ENCODE data around the gene ABLIM1. TPM values are rescaled to one million over a fixed set of nuclear protein-coding genes. Genes with fewer than 3 reads are reported as not detected.
A peak's percentile ranks its signal among the peaks of the same experiment; 100 is the strongest.

The ABLIM1 gene
- total RNA-seq, 1 donor from 2014 or later, result 105 TPM

- no peak overlapping the region for H3K4me3 Mint-ChIP-seq
- no peak for DNase-seq (ENCODE audit: low spot score in 2 of 2, unreplicated experiment in 2 of 2)
- peaks cover 37% of the 10 kb centered on the region for H3K27me3 Mint-ChIP-seq (ENCODE audit: low read depth)
- peaks cover 14% of the 10 kb centered on the region for H3K4me1 Mint-ChIP-seq
- no peak for TF ChIP-seq CTCF (IDR thresholded peaks at IDR 0.05; ENCODE audit: unreplicated experiment)
- H3K36me3 Mint-ChIP-seq, result no peaks in the 10 kb centered on the region
- no peak overlapping the region for H3K27ac Mint-ChIP-seq
- peaks cover 5% of the 10 kb centered on the region for H3K9me3 Mint-ChIP-seq
Observed at GRCh38 chr10:114408112-114408967, 249.7 kb downstream of the ABLIM1 start.

DNA sequence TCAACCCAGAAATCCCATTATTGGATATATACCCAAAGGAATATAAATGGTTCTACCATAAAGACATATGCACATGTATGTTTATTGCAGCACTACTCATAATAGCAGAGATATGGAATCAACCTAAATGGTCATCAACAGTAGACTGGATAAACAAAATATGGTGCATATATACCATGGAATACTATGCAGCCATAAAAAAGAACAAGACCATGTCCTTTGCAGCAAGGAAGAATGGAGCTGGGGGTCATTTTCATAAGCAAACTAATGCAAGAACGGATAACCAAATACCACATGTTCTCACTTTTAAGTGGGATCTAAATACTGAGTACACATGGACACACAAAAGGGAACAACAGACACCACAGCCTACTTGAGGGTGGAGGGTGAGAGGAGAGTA is 251.6 kb downstream of the ABLIM1 start:
- Mint-ChIP-seq H3K27ac (no peak overlapping the region), H3K9me3 (peaks cover 5% of the 10 kb centered on the region), H3K4me3 (no peak overlapping the region), H3K36me3 (no peaks in the 10 kb centered on the region), H3K4me1 (peaks cover 18% of the 10 kb centered on the region), H3K27me3 (ENCODE audit: low read depth) (peaks cover 55% of the 10 kb centered on the region)
- no peak for TF ChIP-seq CTCF (IDR thresholded peaks at IDR 0.05; ENCODE audit: unreplicated experiment)
- DNase-seq (ENCODE audit: low spot score in 2 of 2, unreplicated experiment in 2 of 2), result no peak

DNA sequence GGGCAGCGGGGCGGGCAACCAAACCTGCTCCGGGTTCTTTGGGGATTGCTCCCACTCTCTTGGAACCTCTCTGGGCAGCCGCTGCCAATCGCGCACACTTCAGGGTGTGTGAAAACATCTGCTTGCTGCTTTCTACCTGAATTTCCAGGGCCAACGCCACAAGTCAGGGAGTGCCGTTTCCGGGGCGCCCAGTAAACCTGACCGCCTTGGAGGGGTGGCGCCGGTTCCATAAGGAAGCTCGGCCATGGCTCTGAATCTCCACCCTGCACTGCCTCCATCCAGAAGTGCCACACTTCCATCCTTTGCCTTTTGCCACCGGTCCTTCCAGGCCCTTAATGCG is 253.1 kb downstream of the ABLIM1 start:
- Mint-ChIP-seq H3K4me1 (peaks cover 18% of the 10 kb centered on the region), H3K27ac (no peak overlapping the region), H3K4me3 (peak overlapping the region; percentile 75), H3K36me3 (no peaks in the 10 kb centered on the region), H3K9me3 (peaks cover 5% of the 10 kb centered on the region), H3K27me3 (ENCODE audit: low read depth) (peaks cover 67% of the 10 kb centered on the region)
- DNase-seq (ENCODE audit: low spot score in 2 of 2, unreplicated experiment in 2 of 2), result no peak
- TF ChIP-seq CTCF (IDR thresholded peaks at IDR 0.05; ENCODE audit: unreplicated experiment), result no peak

GRCh38 chr10:114404171-114405010 is 253.7 kb downstream of the ABLIM1 start, which contains the start of gene AFAP1L2:
Gene AFAP1L2, minus strand, starts transcription at chr10:114404502. Its CDS starts 47 bp downstream, at chr10:114404455.
- Mint-ChIP-seq H3K9me3 (peaks cover 5% of the 10 kb centered on the region), H3K36me3 (no peaks in the 10 kb centered on the region), H3K27ac (no peak within 1 kb of the TSS), H3K27me3 (ENCODE audit: low read depth) (peaks cover 68% of the 10 kb centered on the region), H3K4me1 (peaks cover 18% of the 10 kb centered on the region), H3K4me3 (peak within 1 kb of the TSS; percentile 80)
- no peak for TF ChIP-seq CTCF (IDR thresholded peaks at IDR 0.05; ENCODE audit: unreplicated experiment)
- no peak for DNase-seq (ENCODE audit: low spot score in 2 of 2, unreplicated experiment in 2 of 2)

- H3K9me3 Mint-ChIP-seq, result peaks cover 5% of the 10 kb centered on the region
- no peak overlapping the region for H3K27ac Mint-ChIP-seq
Observed at GRCh38 chr10:114403541-114404161, 254.4 kb downstream of the ABLIM1 start.

More at GRCh38 chr10:114403541-114404161, 254.4 kb downstream of the ABLIM1 start:
- peaks cover 65% of the 10 kb centered on the region for H3K27me3 Mint-ChIP-seq (ENCODE audit: low read depth)
- no peak for TF ChIP-seq CTCF (IDR thresholded peaks at IDR 0.05; ENCODE audit: unreplicated experiment)
- H3K4me1 Mint-ChIP-seq, result peaks cover 21% of the 10 kb centered on the region
- H3K36me3 Mint-ChIP-seq, result no peaks in the 10 kb centered on the region
- peak overlapping the region; percentile 80 for H3K4me3 Mint-ChIP-seq
- no peak for DNase-seq (ENCODE audit: low spot score in 2 of 2, unreplicated experiment in 2 of 2)
